Suprapubic skin (tissue), 4 donors: ENCODE data around the gene USF3. TPM values are rescaled to one million over a fixed set of nuclear protein-coding genes. Genes with fewer than 3 reads are reported as not detected.

Experiments used
- DNase-seq, 2 donors: peaks; one replicate each; pipeline ENCODE4 v3.0.0-alpha.2; 2019; ENCODE audit warnings: low spot score in 2 of 2
- H3K27ac ChIP-seq: fragments of 200-600 bp; sonication (generic); one replicate; pipeline ENCODE4 v1.5.1; 2019
- H3K27me3 ChIP-seq: fragments of 200-600 bp; sonication (generic); one replicate; pipeline ENCODE4 v1.5.1; 2019
- H3K36me3 ChIP-seq: fragments of 200-600 bp; sonication (generic); one replicate; pipeline ENCODE4 v1.5.1; 2019
- H3K4me1 ChIP-seq: fragments of 200-600 bp; sonication (generic); one replicate; pipeline ENCODE4 v1.5.1; 2019
- H3K4me3 ChIP-seq: fragments of 200-600 bp; sonication (generic); one replicate; pipeline ENCODE4 v1.5.1; 2019; ENCODE audit warnings: mild to moderate bottlenecking
- H3K9me3 ChIP-seq: fragments of 200-600 bp; sonication (generic); one replicate; pipeline ENCODE4 v1.5.1; 2019
- CTCF ChIP-seq, 2 donors: fragments of 200-600 bp in 1 of 2; fragments of 450-650 bp in 1 of 2; sonication (generic) in 1 of 2; IDR thresholded peaks; one replicate each; pipeline ENCODE4 v1.5.1; 2016 to 2019; ENCODE audit warnings: antibody characterized with exemption in 2 of 2, mild to moderate bottlenecking in 1 of 2, moderate library complexity in 1 of 2
- EP300 ChIP-seq: sonication (generic); formaldehyde crosslinking; IDR thresholded peaks from one replicate; pipeline ENCODE4 v1.6.1; 2017; ENCODE audit warnings: antibody characterized with exemption
- POLR2A ChIP-seq, 2 donors: fragments of 450-650 bp; IDR thresholded peaks; one replicate each; pipeline ENCODE4 v1.6.1; 2017; ENCODE audit warnings: antibody characterized with exemption in 2 of 2, mild to moderate bottlenecking in 2 of 2, moderate library complexity in 2 of 2
- POLR2AphosphoS5 ChIP-seq, 3 donors: sonication (generic); formaldehyde crosslinking; IDR thresholded peaks; one replicate each; pipeline ENCODE4 v1.6.1; 2017; ENCODE audit warnings: antibody characterized with exemption in 3 of 3
- WGBS: methylation state at CpG from one replicate; pipeline ENCODE4 v1.1.5; 2018; 5-methylcytosine and 5-hydroxymethylcytosine counted together
- total RNA-seq, 4 donors: library from RNA; depleted of rRNA; stranded (reverse); fragments of >200 nt; gene quantifications; one replicate each; pipeline ENCODE4 v1.1.0, GENCODE V29; 2016

The USF3 gene
- total RNA-seq, 4 donors from 2014 or later: 20.6 to 34.6 (median 28.2) TPM

DNA sequence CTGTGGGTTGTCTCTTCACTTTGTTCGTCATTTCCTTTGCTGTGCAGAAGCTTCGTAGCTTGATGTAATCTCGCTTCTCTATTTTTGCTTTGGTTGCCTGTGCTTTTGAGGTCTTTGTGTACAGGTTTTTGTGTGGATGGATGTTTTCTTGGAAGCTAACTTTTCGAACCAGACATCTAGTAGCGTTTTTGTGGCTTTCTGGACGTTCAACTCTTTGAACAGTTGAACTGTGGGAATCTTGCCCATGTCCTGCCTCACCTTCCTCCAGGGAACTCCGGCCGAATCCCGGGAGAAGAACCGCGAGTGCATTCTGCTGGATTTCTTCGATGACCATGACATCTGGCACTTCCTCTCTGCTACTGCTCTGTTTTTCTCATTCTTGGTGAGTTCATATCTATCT, 70.6 kb downstream of the USF3 start:
- no peak overlapping the region for H3K27ac ChIP-seq
- no peak overlapping the region for H3K4me3 ChIP-seq
- no peaks in the 10 kb centered on the region for H3K27me3 ChIP-seq
- DNase-seq: no peak
- WGBS: 72% methylated on average over 12 of the region's 12 CpGs
- H3K9me3 ChIP-seq: no peaks in the 10 kb centered on the region
- H3K36me3 ChIP-seq: no peaks in the 10 kb centered on the region
- peak in 1 of 2 donors; percentile 12 for TF ChIP-seq POLR2A (IDR thresholded peaks at IDR 0.05)
- no peak for TF ChIP-seq POLR2AphosphoS5 (IDR thresholded peaks at IDR 0.05)
- no peak for TF ChIP-seq CTCF (IDR thresholded peaks at IDR 0.05)
- no peaks in the 10 kb centered on the region for H3K4me1 ChIP-seq

- no peak overlapping the region for H3K4me3 ChIP-seq
Observed at GRCh38 chr3:113623811-113624210, 72.6 kb downstream of the USF3 start.

DNA sequence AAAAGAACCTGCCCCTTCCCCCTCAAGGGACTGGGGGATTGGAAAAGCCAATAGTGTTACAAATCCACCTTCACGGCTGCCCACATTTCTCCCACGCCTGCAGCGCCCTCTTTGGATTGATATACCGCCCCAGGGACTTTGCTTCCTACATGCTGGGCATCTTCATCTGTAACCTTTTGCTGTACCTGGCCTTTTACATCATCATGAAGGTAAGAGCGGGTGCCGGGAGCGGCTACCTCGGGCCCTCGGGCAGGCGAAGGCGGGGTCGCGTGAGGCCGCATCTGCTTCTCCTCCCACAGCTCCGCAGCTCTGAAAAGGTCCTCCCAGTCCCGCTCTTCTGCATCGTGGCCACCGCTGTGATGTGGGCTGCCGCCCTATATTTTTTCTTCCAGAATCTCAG, 73.1 kb downstream of the USF3 start:
- H3K27me3 ChIP-seq: no peaks in the 10 kb centered on the region
- H3K36me3 ChIP-seq: no peaks in the 10 kb centered on the region
- TF ChIP-seq CTCF (IDR thresholded peaks at IDR 0.05) (no peak), POLR2AphosphoS5 (IDR thresholded peaks at IDR 0.05) (no peak), EP300 (no peak), POLR2A (IDR thresholded peaks at IDR 0.05) (no peak)
- H3K4me1 ChIP-seq: no peaks in the 10 kb centered on the region
- no peak for DNase-seq
- no peak overlapping the region for H3K27ac ChIP-seq
- WGBS: 33% methylated on average over 19 of the region's 19 CpGs
- H3K9me3 ChIP-seq: no peaks in the 10 kb centered on the region
- H3K4me3 ChIP-seq: no peak overlapping the region

More at GRCh38 chr3:113623811-113624210, 72.6 kb downstream of the USF3 start:
- TF ChIP-seq CTCF (IDR thresholded peaks at IDR 0.05) (no peak), POLR2AphosphoS5 (IDR thresholded peaks at IDR 0.05) (no peak), EP300 (no peak), POLR2A (IDR thresholded peaks at IDR 0.05) (no peak)
- no peak overlapping the region for H3K27ac ChIP-seq
- H3K27me3 ChIP-seq: no peaks in the 10 kb centered on the region
- H3K9me3 ChIP-seq: no peaks in the 10 kb centered on the region
- no peaks in the 10 kb centered on the region for H3K36me3 ChIP-seq
- H3K4me1 ChIP-seq: no peaks in the 10 kb centered on the region
- WGBS: 93% methylated on average over 7 of the region's 7 CpGs
- no peak for DNase-seq

DNA sequence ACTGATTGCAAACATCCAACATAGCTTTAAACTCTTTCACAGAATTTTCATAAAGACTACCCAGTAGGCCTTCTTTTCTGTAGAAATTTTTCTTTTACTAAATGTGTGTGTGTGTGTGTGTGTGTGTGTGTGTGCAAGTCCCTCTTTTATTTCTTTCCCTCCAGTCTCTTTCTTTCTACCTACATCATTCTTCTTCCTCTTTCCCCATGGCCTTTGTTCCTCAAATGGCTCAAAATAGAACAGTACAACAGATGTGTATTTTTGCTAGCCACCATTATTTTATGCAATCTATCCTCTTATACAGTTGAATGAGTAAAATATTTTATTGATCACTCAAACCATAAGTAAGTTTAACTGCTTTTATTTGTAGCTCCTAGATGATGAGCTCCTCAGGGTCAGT, 76.4 kb downstream of the USF3 start:
- Histone ChIP-seq H3K27ac (no peak overlapping the region), H3K4me3 (no peak overlapping the region), H3K4me1 (no peaks in the 10 kb centered on the region), H3K9me3 (no peaks in the 10 kb centered on the region), H3K27me3 (no peaks in the 10 kb centered on the region), H3K36me3 (no peaks in the 10 kb centered on the region)
- no peak for DNase-seq
- no peak for TF ChIP-seq EP300
- TF ChIP-seq POLR2AphosphoS5 (IDR thresholded peaks at IDR 0.05): no peak
- TF ChIP-seq CTCF (IDR thresholded peaks at IDR 0.05): no peak
- no peak for TF ChIP-seq POLR2A (IDR thresholded peaks at IDR 0.05)

DNA sequence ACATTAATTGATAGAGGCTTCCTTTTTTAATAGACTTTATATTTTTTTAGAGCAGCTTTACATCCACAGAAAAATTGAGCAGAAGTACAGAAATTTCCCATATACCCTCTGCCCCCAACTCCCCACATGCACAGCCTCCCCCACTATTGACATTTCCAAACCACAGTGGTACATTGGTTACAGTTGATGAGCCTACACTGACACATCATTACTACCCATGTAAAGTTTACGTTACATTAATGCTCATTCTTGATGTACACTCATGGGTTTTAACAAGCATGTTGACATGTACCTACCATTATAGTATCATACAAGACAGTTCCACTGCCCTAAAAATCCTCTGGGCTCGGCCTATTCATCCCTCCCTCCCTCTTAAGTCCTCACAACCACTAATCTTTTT, 78.7 kb downstream of the USF3 start:
- Histone ChIP-seq H3K36me3 (no peaks in the 10 kb centered on the region), H3K27me3 (no peaks in the 10 kb centered on the region), H3K4me3 (no peak overlapping the region), H3K27ac (no peak overlapping the region), H3K9me3 (no peaks in the 10 kb centered on the region), H3K4me1 (no peaks in the 10 kb centered on the region)
- DNase-seq: no peak
- 89% methylated on average over 2 of the region's 2 CpGs for WGBS
- TF ChIP-seq EP300 (no peak), POLR2A (IDR thresholded peaks at IDR 0.05) (no peak), POLR2AphosphoS5 (IDR thresholded peaks at IDR 0.05) (no peak), CTCF (IDR thresholded peaks at IDR 0.05) (no peak)
